K562 (cell line): ENCODE measurements around the gene C1QC. TPM values are rescaled to one million over a fixed set of nuclear protein-coding genes. Genes with fewer than 3 reads are reported as not detected.

Source experiments
- ATAC-seq: fragments of 200-7000 bp; cut with Tn5 transposase; 3 replicates; pipeline ENCODE4 v1.9.1; 2020; ENCODE audit warnings: moderate library complexity
- BruUV-seq: library from RNA; stranded (reverse); fragments of 400-500 nt; replicated peaks from 2 replicates; lab custom pipeline; 2021; lab: Mats Ljungman, UMichigan
- CTCF ChIA-PET: fragments of 300-600 bp; formaldehyde crosslinking; extraction: SDS; loops from one replicate; lab custom pipeline; 2021; ENCODE audit warnings: low intra/inter-chr PET ratio; lab: Yijun Ruan, JAX
- POLR2A ChIA-PET: fragments of 300-600, 350-650 bp; sonication (Branson Sonifier 250); formaldehyde crosslinking; extraction: SDS; loops from one replicate; lab custom pipeline; 2021; ENCODE audit warnings: antibody characterized with exemption, inconsistent platforms; lab: Yijun Ruan, JAX
- DNase-seq, 4 experiments: peaks; one replicate each; pipeline versions ENCODE4 v3.0.0 to v3.0.0-alpha.2; 2011 to 2018; ENCODE audit warnings: low spot score in 3 of 4, mixed read lengths in 3 of 4; ENCODE audit errors: extremely low read depth in 1 of 4
- FAIRE-seq: peaks from 2 replicates; lab custom pipeline; 2011; peaks lifted over from hg19 to GRCh38; lab: Jason Lieb, UNC
- H2AFZ ChIP-seq: 2 replicates; pipeline ENCODE4 v1.6.0; 2011; ENCODE audit warnings: low read depth, low read length, control low read depth, inconsistent platforms
- H3K27ac ChIP-seq: fragments of 200-600 bp; 3 replicates; pipeline ENCODE4 v1.8.0; 2011; ENCODE audit warnings: low read depth, mild to moderate bottlenecking, control low read depth, inconsistent platforms, low read length, moderate library complexity, mixed read lengths; ENCODE audit errors: extremely low read depth
- H3K27me3 ChIP-seq, 2 experiments: fragments of 300-600 bp in 1 of 2; 2 replicates in 1 of 2; 3 replicates in 1 of 2; pipeline versions ENCODE4 v1.6.0 to v1.8.0; 2011; ENCODE audit warnings: inconsistent platforms in 2 of 2, low read length in 2 of 2, mild to moderate bottlenecking in 1 of 2, mixed read lengths in 1 of 2, moderate library complexity in 1 of 2; ENCODE audit not compliant: control insufficient read depth in 2 of 2, insufficient read depth in 2 of 2
- H3K36me3 ChIP-seq: fragments of 300-600 bp; 3 replicates; pipeline ENCODE4 v1.8.0; 2011; ENCODE audit warnings: mild to moderate bottlenecking, low read length, inconsistent platforms; ENCODE audit not compliant: control insufficient read depth, insufficient read depth
- H3K4me1 ChIP-seq, 2 experiments: fragments of 200-600 bp in 1 of 2; replicated peaks in 1 of 2; 2 replicates in 1 of 2; 3 replicates in 1 of 2; pipeline versions ENCODE4 v1.5.1 to v1.8.0; 2011; ENCODE audit warnings: inconsistent platforms in 2 of 2, low read length in 2 of 2, mild to moderate bottlenecking in 1 of 2, mixed read lengths in 1 of 2, moderate library complexity in 1 of 2; ENCODE audit not compliant: control insufficient read depth in 2 of 2, insufficient read depth in 2 of 2
- H3K4me2 ChIP-seq: 2 replicates; pipeline ENCODE4 v1.6.1; 2011; ENCODE audit warnings: low read length, control low read depth, inconsistent platforms, mixed read lengths; ENCODE audit not compliant: insufficient read depth
- H3K4me3 ChIP-seq: fragments of 200-600 bp; sonication (generic), shearing (Covaris generic); 2 replicates; pipeline ENCODE4 v1.5.1; 2016; ENCODE audit warnings: control low read depth, inconsistent platforms
- H3K79me2 ChIP-seq: fragments of 200-600 bp; 3 replicates; pipeline ENCODE4 v1.8.0; 2011; ENCODE audit warnings: low read length, inconsistent platforms; ENCODE audit not compliant: control insufficient read depth, insufficient read depth
- H3K9ac ChIP-seq, 2 experiments: 2 replicates each; pipeline versions ENCODE4 v1.6.0 to v1.6.1; 2011; ENCODE audit warnings: low read depth in 2 of 2, low read length in 2 of 2, control low read depth in 1 of 2, inconsistent platforms in 1 of 2, mild to moderate bottlenecking in 1 of 2, mixed read lengths in 1 of 2; ENCODE audit not compliant: insufficient read depth in 1 of 2
- H3K9me1 ChIP-seq: one replicate; pipeline ENCODE4 v1.6.0; 2011; ENCODE audit warnings: inconsistent platforms, mild to moderate bottlenecking, low read length, moderate library complexity; ENCODE audit not compliant: control insufficient read depth, insufficient read depth
- H3K9me3 ChIP-seq: replicated peaks from 2 replicates; pipeline ENCODE4 v1.5.1; 2011; ENCODE audit warnings: low read depth, low read length, inconsistent platforms; ENCODE audit not compliant: control insufficient read depth, insufficient read depth
- H4K20me1 ChIP-seq: replicated peaks from 2 replicates; pipeline ENCODE4 v1.6.1; 2011; ENCODE audit warnings: low read length, inconsistent platforms, mixed read lengths; ENCODE audit not compliant: control insufficient read depth, insufficient read depth
- ETV1 ChIP-seq: fragments of 450-650 bp; conservative IDR thresholded peaks from 2 replicates; pipeline ENCODE4 v1.6.1; 2016; ENCODE audit warnings: missing genetic modification characterization, control low read depth, low read depth, missing compliant biosample characterization
- PTRF ChIP-seq: fragments of 450-650 bp; IDR thresholded peaks from 2 replicates; pipeline ENCODE4 v1.6.1; 2016; ENCODE audit warnings: mild to moderate bottlenecking, missing genetic modification characterization, missing compliant biosample characterization
- ZNF184 ChIP-seq: sonication (generic); formaldehyde crosslinking; IDR thresholded peaks from 2 replicates; pipeline ENCODE4 v1.5.0; 2020; ENCODE audit warnings: missing genetic modification reagents
- in situ Hi-C: fragments of 300-500 bp; cut with MboI; formaldehyde crosslinking; loops from 4 replicates; pipeline ENCODE4 v1.15.0; 2018; ENCODE audit warnings: inconsistent platforms, mixed read lengths
- intact Hi-C: fragments of 100-400 bp; cut with micrococcal nuclease; formaldehyde crosslinking; loops from 2 replicates; pipeline ENCODE4 v1.14.2; 2022
- polyA plus RNA-seq, 8 experiments: library from polyadenylated mRNA; depleted of rRNA in 4 of 8; stranded (reverse) in 5 of 8; unstranded in 3 of 8; fragments of >200 nt; fragmentation: Nextera tagmentation in 2 of 8; fragmentation: Illumina TruSeq in 1 of 8; extraction: Ambion mirVana in 2 of 8; extraction: Trizol in 1 of 8; gene quantifications; 2 replicates each; pipeline versions ENCODE4 v1.2.1 to v1.2.3, GENCODE V29; 2011 to 2014; ENCODE audit warnings: inconsistent platforms in 1 of 8, missing spikeins in 1 of 8
- total RNA-seq, 7 experiments: library from RNA; depleted of rRNA in 6 of 7; stranded (reverse); fragments of >200 nt in 6 of 7; fragmentation: Illumina TruSeq in 2 of 7; extraction: Trizol in 2 of 7; gene quantifications; 2 replicates each; pipeline versions ENCODE4 v1.2.1 to v1.2.3, GENCODE V29; 2011 to 2021; ENCODE audit warnings: low replicate concordance in 1 of 7
- TF ChIP-seq, protein P1 (sequence below): fragments of 250-450 bp; sonication (Bioruptor Pico); IDR thresholded peaks from 2 replicates; pipeline ENCODE4 v1.5.0; 2021; ENCODE audit warnings: mild to moderate bottlenecking, borderline replicate concordance
- TF ChIP-seq, protein P2 (sequence below), 3 experiments: IDR thresholded peaks in 2 of 3; conservative IDR thresholded peaks in 1 of 3; 2 replicates each; pipeline ENCODE4 v1.5.1; 2011 to 2012; ENCODE audit warnings: low read length in 3 of 3, mild to moderate bottlenecking in 3 of 3, control low read depth in 2 of 3, improper control_type of control experiment in 1 of 3, inconsistent platforms in 1 of 3, low read depth in 1 of 3, mixed read lengths in 1 of 3, moderate library complexity in 1 of 3; ENCODE audit not compliant: insufficient read depth in 2 of 3
- TF ChIP-seq, protein P3 (sequence below): sonication (generic); formaldehyde crosslinking; IDR thresholded peaks from 2 replicates; pipeline ENCODE4 v1.8.0; 2022; ENCODE audit warnings: mild to moderate bottlenecking, missing genetic modification reagents
- TF ChIP-seq, protein P4 (sequence below): fragments of 250-450 bp; sonication (Bioruptor Pico); IDR thresholded peaks from 2 replicates; pipeline ENCODE4 v1.8.0; 2021; ENCODE audit warnings: borderline replicate concordance, mild to moderate bottlenecking, moderate library complexity; ENCODE audit not compliant: poor library complexity, severe bottlenecking

The C1QC gene
- total and polyA plus RNA-seq, 9 of the 15 experiments (the other 6 are each of a cell fraction or from before 2014, with no cell fraction given) = 0.69 TPM; not detected in 8

DNA sequence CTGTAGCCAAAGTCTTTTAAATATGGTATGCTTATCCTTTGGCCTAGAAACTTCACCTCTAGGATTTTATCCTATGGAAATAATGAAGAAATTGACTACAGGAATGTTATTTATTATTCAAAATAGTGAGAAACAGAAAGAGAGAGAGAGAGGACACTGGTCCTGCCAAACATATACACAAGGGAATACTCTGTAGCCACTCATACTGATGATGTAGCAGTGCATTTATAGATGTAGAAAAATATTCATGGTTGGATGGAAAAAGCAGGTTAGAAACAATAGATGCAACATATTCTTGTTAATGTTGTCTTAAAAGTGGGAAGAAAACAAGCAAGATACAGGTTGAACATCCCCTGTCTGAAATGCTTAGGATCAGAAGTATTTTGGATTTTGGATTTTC, 45.0 kb downstream of the C1QC start:
- Histone ChIP-seq H3K9me1 (no peaks in the 10 kb centered on the region), H3K4me3 (no peak overlapping the region), H3K4me1 (0 out of 5 replicates have a peak, but pooled peaks cover 0 to 4% of the 10 kb centered on the region in 2 experiments), H3K79me2 (no peaks in the 10 kb centered on the region), H3K9ac (no peak overlapping the region), H2AFZ (no peak overlapping the region), H3K9me3 (no peaks in the 10 kb centered on the region), H3K36me3 (no peaks in the 10 kb centered on the region), H3K27me3 (peaks cover 32 to 49% of the 10 kb centered on the region in 2 experiments), H3K27ac (no peak overlapping the region), H3K4me2 (no peak overlapping the region), H4K20me1 (peaks cover 14% of the 10 kb centered on the region)
- no peak for DNase-seq
- ChIA-PET CTCF (no interaction called here), POLR2A (interaction anchor here (0.8 kb wide), 1 partner anchor 11 kb away, joined by 4 read pairs; no protein-coding TSS in a partner anchor)
- intact Hi-C loops = no loop called here
- no peak for ATAC-seq
- in situ Hi-C loops = no loop called here
- FAIRE-seq = no peak
- TF ChIP-seq ZNF184 (CRISPR knock-in tag) (no peak), PTRF (tag) (no peak), ETV1 (tag) (no peak)
- TF ChIP-seq, protein P1, sequence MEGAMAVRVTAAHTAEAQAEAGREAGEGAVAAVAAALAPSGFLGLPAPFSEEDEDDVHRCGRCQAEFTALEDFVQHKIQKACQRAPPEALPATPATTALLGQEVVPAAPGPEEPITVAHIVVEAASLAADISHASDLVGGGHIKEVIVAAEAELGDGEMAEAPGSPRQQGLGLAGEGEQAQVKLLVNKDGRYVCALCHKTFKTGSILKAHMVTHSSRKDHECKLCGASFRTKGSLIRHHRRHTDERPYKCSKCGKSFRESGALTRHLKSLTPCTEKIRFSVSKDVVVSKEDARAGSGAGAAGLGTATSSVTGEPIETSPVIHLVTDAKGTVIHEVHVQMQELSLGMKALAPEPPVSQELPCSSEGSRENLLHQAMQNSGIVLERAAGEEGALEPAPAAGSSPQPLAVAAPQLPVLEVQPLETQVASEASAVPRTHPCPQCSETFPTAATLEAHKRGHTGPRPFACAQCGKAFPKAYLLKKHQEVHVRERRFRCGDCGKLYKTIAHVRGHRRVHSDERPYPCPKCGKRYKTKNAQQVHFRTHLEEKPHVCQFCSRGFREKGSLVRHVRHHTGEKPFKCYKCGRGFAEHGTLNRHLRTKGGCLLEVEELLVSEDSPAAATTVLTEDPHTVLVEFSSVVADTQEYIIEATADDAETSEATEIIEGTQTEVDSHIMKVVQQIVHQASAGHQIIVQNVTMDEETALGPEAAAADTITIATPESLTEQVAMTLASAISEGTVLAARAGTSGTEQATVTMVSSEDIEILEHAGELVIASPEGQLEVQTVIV = no peak
- TF ChIP-seq, protein P2, sequence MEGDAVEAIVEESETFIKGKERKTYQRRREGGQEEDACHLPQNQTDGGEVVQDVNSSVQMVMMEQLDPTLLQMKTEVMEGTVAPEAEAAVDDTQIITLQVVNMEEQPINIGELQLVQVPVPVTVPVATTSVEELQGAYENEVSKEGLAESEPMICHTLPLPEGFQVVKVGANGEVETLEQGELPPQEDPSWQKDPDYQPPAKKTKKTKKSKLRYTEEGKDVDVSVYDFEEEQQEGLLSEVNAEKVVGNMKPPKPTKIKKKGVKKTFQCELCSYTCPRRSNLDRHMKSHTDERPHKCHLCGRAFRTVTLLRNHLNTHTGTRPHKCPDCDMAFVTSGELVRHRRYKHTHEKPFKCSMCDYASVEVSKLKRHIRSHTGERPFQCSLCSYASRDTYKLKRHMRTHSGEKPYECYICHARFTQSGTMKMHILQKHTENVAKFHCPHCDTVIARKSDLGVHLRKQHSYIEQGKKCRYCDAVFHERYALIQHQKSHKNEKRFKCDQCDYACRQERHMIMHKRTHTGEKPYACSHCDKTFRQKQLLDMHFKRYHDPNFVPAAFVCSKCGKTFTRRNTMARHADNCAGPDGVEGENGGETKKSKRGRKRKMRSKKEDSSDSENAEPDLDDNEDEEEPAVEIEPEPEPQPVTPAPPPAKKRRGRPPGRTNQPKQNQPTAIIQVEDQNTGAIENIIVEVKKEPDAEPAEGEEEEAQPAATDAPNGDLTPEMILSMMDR (IDR thresholded peaks at IDR 0.05 in 2 of 3, conservative IDR thresholded peaks at IDR 0.05 in 1 of 3; ENCODE audit: insufficient read depth in 2 of 3, low read depth in 1 of 3, low read length in 3 of 3) = no peak
- TF ChIP-seq, protein P3, sequence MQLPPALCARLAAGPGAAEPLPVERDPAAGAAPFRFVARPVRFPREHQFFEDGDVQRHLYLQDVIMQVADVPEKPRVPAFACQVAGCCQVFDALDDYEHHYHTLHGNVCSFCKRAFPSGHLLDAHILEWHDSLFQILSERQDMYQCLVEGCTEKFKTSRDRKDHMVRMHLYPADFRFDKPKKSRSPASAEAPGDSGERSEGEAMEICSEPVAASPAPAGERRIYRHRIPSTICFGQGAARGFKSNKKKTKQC (CRISPR knock-in tag) = no peak
- TF ChIP-seq, protein P4, sequence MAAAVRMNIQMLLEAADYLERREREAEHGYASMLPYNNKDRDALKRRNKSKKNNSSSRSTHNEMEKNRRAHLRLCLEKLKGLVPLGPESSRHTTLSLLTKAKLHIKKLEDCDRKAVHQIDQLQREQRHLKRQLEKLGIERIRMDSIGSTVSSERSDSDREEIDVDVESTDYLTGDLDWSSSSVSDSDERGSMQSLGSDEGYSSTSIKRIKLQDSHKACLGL (CRISPR knock-in tag) = no peak
- no TSS peak for BruUV-seq
